K562 treated with DMSO at 1 percent for 24 hours (cell line): ENCODE measurements around the gene RHOU. TPM values are rescaled to one million over a fixed set of nuclear protein-coding genes. Genes with fewer than 3 reads are reported as not detected.

Experiments used
- total RNA-seq: library from RNA; unstranded; fragments of 300-600 nt; gene quantifications from 2 replicates; pipeline ENCODE4 v1.2.3, GENCODE V29; 2022; ENCODE audit warnings: low read depth; ENCODE audit not compliant: insufficient read depth

Gene RHOU
- total RNA-seq = not detected in 2 replicates

DNA sequence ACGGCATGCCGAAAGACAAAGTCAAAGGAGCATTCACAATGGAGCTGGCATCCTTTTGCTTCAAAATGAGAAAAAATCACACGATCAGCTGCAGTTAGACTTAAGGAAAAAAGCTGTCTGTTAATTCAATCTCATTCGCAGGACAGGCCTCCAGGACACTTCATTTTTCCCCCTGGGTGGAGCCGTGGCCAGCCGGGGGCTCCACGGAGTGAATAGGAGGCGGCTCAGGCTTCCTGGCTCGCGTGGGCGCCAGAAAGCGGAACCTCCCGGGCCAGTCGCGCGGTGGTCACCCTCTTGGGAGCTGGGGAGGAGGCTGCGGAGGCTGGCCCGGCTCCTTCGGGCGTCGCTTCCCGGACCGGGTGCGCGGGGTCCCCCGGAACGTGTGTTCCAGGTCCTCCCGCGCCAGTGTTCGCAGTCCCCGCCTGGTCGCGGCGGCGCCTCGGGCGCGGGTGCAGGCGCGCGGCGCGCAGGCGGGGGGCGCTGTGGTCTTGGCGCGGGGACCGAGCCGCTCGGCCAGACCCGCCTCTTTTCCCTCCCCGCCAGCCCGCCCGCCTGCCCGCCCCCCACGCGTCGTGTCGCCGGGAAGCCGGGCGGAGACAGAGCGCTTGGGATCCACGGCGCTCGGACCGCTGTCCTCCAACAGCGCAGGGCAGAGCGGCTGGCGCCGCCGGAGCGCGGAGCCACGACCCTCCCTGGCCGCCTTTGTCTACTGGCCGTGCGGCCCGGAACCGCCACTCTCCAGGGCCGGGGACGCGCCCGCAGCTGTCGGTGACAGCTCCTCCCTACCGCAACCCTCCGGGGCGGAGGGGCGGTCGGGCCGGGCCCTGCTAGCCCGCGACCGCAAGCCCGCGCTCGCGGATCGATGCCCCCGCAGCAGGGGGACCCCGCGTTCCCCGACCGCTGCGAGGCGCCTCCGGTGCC lies at the start of gene RHOU:
TSS of gene RHOU (plus strand) at position 599 of the 921 bp plus-strand sequence. CDS start at position 863, 264 bp downstream.

Other genes starting within 250 kb of the RHOU start
- 345 and 399 TPM in 2 replicates for gene RNF187, start 248.1 kb upstream of the RHOU start, total RNA-seq